ENCODE data around the gene PDZK1IP1. TPM values are rescaled to one million over a fixed set of nuclear protein-coding genes. Genes with fewer than 3 reads are reported as not detected.

The PDZK1IP1 gene
- total RNA-seq, 1 donor from 2014 or later: not detected

DNA sequence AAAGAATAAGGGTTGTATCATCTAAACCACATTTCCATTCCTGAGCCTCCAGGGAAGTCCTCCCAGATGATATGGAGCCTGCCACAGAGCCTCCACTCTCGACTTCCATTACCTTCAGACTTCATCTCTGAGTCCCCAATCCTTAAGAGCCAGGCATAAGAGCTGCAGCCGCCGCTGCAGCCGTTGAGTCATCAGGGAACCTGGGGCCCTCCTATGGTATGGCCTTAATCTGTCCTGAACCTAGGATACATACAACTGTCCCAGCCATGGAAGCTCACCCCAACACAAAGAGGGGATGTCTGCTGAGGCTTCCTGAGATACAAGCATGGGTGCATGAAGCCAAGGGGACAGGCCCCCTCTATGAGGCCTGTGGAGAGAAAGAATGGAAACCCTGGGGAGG, 25.9 kb upstream of the PDZK1IP1 start:
- H3K9me3 Mint-ChIP-seq: no peaks in the 10 kb centered on the region
- H3K4me3 Mint-ChIP-seq: no peak overlapping the region
- H3K4me1 Mint-ChIP-seq: no peaks in the 10 kb centered on the region
- H3K27me3 Mint-ChIP-seq: peaks cover 3% of the 10 kb centered on the region
- H3K36me3 Mint-ChIP-seq (ENCODE audit: low read depth): no peaks in the 10 kb centered on the region
- TF ChIP-seq, protein P1, sequence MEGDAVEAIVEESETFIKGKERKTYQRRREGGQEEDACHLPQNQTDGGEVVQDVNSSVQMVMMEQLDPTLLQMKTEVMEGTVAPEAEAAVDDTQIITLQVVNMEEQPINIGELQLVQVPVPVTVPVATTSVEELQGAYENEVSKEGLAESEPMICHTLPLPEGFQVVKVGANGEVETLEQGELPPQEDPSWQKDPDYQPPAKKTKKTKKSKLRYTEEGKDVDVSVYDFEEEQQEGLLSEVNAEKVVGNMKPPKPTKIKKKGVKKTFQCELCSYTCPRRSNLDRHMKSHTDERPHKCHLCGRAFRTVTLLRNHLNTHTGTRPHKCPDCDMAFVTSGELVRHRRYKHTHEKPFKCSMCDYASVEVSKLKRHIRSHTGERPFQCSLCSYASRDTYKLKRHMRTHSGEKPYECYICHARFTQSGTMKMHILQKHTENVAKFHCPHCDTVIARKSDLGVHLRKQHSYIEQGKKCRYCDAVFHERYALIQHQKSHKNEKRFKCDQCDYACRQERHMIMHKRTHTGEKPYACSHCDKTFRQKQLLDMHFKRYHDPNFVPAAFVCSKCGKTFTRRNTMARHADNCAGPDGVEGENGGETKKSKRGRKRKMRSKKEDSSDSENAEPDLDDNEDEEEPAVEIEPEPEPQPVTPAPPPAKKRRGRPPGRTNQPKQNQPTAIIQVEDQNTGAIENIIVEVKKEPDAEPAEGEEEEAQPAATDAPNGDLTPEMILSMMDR (IDR thresholded peaks at IDR 0.05): no peak
- CTCF ChIA-PET: no interaction called here
- DNase-seq (no peak), ATAC-seq (ENCODE audit: low read depth) (no peak)
- no peak overlapping the region for H3K27ac Mint-ChIP-seq
- POLR2A ChIA-PET: no interaction called here
- intact Hi-C loops (cut with micrococcal nuclease): no loop called here

- no peak for DNase-seq
- Mint-ChIP-seq H3K4me3 (no peak overlapping the region), H3K27me3 (peaks cover 8% of the 10 kb centered on the region), H3K36me3 (ENCODE audit: low read depth) (no peaks in the 10 kb centered on the region), H3K27ac (no peak overlapping the region), H3K4me1 (no peaks in the 10 kb centered on the region), H3K9me3 (no peaks in the 10 kb centered on the region)
- no peak for ATAC-seq (ENCODE audit: low read depth)
- intact Hi-C loops (cut with micrococcal nuclease): no loop called here
- TF ChIP-seq, protein P1 (IDR thresholded peaks at IDR 0.05): no peak
- ChIA-PET POLR2A (no interaction called here), CTCF (no interaction called here)
Observed at GRCh38 chr1:47214549-47214948, 24.7 kb upstream of the PDZK1IP1 start.

GRCh38 chr1:47213230-47213963, 23.6 kb upstream of the PDZK1IP1 start:
- no peak for DNase-seq
- Mint-ChIP-seq H3K4me1 (no peaks in the 10 kb centered on the region), H3K27me3 (peaks cover 8% of the 10 kb centered on the region), H3K9me3 (no peaks in the 10 kb centered on the region), H3K27ac (no peak overlapping the region), H3K36me3 (ENCODE audit: low read depth) (no peaks in the 10 kb centered on the region), H3K4me3 (no peak overlapping the region)
- ChIA-PET POLR2A (no interaction called here), CTCF (interaction anchor here (0.6 to 0.7 kb wide), 2 partner anchors 34 to 50 kb away, joined by 3 read pairs; no protein-coding TSS in a partner anchor)
- TF ChIP-seq, protein P1 (IDR thresholded peaks at IDR 0.05): no peak
- ATAC-seq (ENCODE audit: low read depth): no peak
- intact Hi-C loops (cut with micrococcal nuclease): no loop called here

DNA sequence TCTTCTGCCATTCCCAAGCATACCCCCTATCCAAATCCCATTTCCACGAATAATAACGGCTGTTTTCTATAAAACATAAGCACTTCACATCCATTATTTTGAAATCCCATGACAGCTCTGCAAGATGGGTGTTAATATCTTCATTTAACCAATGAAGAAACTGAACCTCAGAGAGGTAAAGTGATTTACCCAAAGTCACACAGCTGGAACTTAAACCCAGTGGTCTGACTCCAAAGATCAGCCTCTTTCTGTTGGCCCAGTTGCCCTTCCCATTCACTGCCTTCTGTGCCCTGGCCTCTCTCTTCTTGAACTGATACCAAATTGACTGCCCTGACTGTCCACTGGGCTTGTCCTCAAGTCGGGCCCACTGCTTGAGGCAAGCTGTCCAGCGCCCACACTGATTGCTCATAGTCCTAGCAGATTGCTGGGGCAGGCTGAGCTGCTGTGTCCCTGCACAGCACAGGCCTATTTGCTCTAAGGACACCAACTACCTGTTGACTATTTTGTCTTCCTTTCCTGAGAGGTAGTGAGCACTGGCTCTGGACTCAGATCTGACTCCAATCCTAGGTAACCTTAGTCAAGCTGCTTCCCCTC, 22.9 kb upstream of the PDZK1IP1 start:
- no peaks in the 10 kb centered on the region for H3K9me3 Mint-ChIP-seq
- ChIA-PET CTCF (interaction anchor here (0.6 to 0.7 kb wide), 2 partner anchors 34 to 50 kb away, joined by 3 read pairs; no protein-coding TSS in a partner anchor), POLR2A (no interaction called here)
- H3K4me1 Mint-ChIP-seq: no peaks in the 10 kb centered on the region
- ATAC-seq (ENCODE audit: low read depth): no peak
- no peak overlapping the region for H3K4me3 Mint-ChIP-seq
- no peak overlapping the region for H3K27ac Mint-ChIP-seq
- TF ChIP-seq, protein P1 (IDR thresholded peaks at IDR 0.05): no peak
- H3K36me3 Mint-ChIP-seq (ENCODE audit: low read depth): no peaks in the 10 kb centered on the region
- intact Hi-C loops (cut with micrococcal nuclease): no loop called here
- no peak for DNase-seq
- H3K27me3 Mint-ChIP-seq: peaks cover 10% of the 10 kb centered on the region

DNA sequence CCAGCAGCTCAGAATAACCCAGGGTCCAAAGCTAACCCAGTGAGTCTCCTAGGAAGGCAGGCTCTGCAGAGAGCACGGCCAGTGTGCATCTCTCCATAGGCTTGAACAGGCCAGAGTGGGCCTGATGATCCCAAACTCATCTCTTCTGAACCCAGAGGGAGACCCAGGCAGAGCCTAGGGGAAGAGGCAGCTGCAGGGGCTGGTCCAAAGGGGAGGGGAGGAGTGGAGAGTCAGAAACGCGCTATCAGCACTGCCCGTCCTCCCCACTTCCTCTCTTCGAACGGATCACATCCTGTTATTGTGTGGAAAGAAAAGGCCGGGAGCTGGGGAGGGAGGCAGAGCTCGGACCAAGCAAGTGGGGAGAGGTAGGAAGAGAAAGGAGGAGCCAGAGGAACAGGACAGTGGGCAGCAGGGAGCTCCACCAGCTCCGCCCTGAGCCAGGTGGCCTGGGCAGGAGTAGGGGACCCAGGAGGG, 22.0 kb upstream of the PDZK1IP1 start:
- Mint-ChIP-seq H3K4me3 (no peak overlapping the region), H3K27me3 (peaks cover 10% of the 10 kb centered on the region), H3K36me3 (ENCODE audit: low read depth) (no peaks in the 10 kb centered on the region), H3K27ac (no peak overlapping the region), H3K9me3 (no peaks in the 10 kb centered on the region), H3K4me1 (no peaks in the 10 kb centered on the region)
- intact Hi-C loops (cut with micrococcal nuclease): no loop called here
- DNase-seq (no peak), ATAC-seq (ENCODE audit: low read depth) (no peak)
- TF ChIP-seq, protein P1 (IDR thresholded peaks at IDR 0.05): no peak
- ChIA-PET POLR2A (no interaction called here), CTCF (no interaction called here)
